Upper lobe of left lung (tissue), 4 donors: ENCODE data around the gene OR13J1.

Experiments
- POLR2A ChIP-seq, 4 donors: fragments of 450-650 bp; IDR thresholded peaks; one replicate each; pipeline ENCODE4 v1.5.1; 2016 to 2017; ENCODE audit warnings: antibody characterized with exemption in 4 of 4, mild to moderate bottlenecking in 2 of 4
- POLR2AphosphoS5 ChIP-seq, 2 donors: sonication (generic); formaldehyde crosslinking; IDR thresholded peaks; one replicate each; pipeline ENCODE4 v1.5.1; 2017; ENCODE audit warnings: antibody characterized with exemption in 2 of 2
- TF ChIP-seq, protein P1 (sequence below), 6 experiments: fragments of 450-650 bp in 4 of 6; fragments of 200-600 bp in 2 of 6; sonication (generic) in 2 of 6; IDR thresholded peaks; one replicate each; pipeline ENCODE4 v1.5.1; 2016 to 2019; ENCODE audit warnings: antibody characterized with exemption in 6 of 6

DNA sequence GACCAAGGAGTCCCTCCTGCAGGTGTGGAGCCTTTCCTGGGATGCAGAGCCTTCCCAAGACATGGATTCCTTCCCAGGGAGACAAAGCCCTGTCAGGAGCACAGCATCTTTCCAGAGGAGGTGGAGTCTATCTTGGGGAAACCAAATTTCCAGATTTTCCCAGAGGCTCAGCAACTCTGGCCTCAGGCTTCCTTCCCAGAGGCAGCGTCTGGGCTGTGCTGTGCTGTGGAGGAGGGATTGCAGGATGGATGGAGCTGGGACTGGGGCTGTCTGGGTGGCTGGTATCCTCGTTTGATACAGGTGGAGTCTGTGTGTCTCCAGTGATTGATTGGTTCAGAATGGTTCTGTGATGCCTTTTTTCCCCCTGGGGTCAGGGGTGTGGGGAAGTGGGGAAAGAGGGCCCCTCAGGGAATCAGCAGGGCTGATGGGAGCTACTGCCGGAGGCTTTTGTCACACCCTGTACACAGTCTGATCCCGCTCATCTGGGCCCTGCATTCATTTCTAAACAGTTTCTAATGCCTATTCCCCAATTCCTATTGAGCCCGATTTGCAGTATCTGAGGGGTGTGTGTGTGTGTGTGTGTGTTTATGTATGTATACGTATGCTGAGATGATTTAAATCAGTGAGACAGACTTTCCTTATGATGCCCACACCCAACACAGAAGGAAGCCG is 16.0 kb downstream of the OR13J1 start:
- TF ChIP-seq POLR2A (IDR thresholded peaks at IDR 0.05) (no peak), POLR2AphosphoS5 (IDR thresholded peaks at IDR 0.05) (no peak)
- TF ChIP-seq, protein P1, sequence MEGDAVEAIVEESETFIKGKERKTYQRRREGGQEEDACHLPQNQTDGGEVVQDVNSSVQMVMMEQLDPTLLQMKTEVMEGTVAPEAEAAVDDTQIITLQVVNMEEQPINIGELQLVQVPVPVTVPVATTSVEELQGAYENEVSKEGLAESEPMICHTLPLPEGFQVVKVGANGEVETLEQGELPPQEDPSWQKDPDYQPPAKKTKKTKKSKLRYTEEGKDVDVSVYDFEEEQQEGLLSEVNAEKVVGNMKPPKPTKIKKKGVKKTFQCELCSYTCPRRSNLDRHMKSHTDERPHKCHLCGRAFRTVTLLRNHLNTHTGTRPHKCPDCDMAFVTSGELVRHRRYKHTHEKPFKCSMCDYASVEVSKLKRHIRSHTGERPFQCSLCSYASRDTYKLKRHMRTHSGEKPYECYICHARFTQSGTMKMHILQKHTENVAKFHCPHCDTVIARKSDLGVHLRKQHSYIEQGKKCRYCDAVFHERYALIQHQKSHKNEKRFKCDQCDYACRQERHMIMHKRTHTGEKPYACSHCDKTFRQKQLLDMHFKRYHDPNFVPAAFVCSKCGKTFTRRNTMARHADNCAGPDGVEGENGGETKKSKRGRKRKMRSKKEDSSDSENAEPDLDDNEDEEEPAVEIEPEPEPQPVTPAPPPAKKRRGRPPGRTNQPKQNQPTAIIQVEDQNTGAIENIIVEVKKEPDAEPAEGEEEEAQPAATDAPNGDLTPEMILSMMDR (IDR thresholded peaks at IDR 0.05), result no peak
